Small intestine (tissue), 7 donors: Measurements from ENCODE around the gene TCF20. TPM values are rescaled to one million over a fixed set of nuclear protein-coding genes. Genes with fewer than 3 reads are reported as not detected.

ENCODE experiments used
- DNase-seq, 2 donors: peaks; one replicate each; pipeline versions ENCODE4 v3.0.0 to v3.0.0-alpha.2; 2013
- FAIRE-seq: peaks from 2 replicates; lab custom pipeline; 2012; peaks lifted over from hg19 to GRCh38; lab: Jason Lieb, UNC
- H3K27ac ChIP-seq, 3 donors: one replicate each; pipeline ENCODE4 v1.5.1; 2013; ENCODE audit warnings: low read length in 2 of 3, mild to moderate bottlenecking in 2 of 3, control low read depth in 1 of 3, inconsistent platforms in 1 of 3, low read depth in 1 of 3, moderate library complexity in 1 of 3
- H3K27me3 ChIP-seq, 3 donors: one replicate each; pipeline ENCODE4 v1.6.1; 2013; ENCODE audit warnings: low read length in 3 of 3, inconsistent platforms in 1 of 3; ENCODE audit not compliant: control insufficient read depth in 3 of 3, insufficient read depth in 3 of 3
- H3K36me3 ChIP-seq, 3 donors: one replicate each; pipeline ENCODE4 v1.6.1; 2013; ENCODE audit warnings: low read length in 3 of 3, inconsistent platforms in 1 of 3, low read depth in 1 of 3, mild to moderate bottlenecking in 1 of 3, moderate library complexity in 1 of 3; ENCODE audit not compliant: control insufficient read depth in 3 of 3, insufficient read depth in 2 of 3
- H3K4me1 ChIP-seq, 3 donors: one replicate each; pipeline ENCODE4 v1.6.1; 2013; ENCODE audit warnings: low read length in 2 of 3, inconsistent platforms in 1 of 3, low read depth in 1 of 3, mild to moderate bottlenecking in 1 of 3, moderate library complexity in 1 of 3; ENCODE audit not compliant: control insufficient read depth in 3 of 3, insufficient read depth in 2 of 3
- H3K4me3 ChIP-seq, 3 donors: one replicate each; pipeline ENCODE4 v1.5.1; 2013; ENCODE audit warnings: low read length in 3 of 3, control low read depth in 1 of 3, inconsistent platforms in 1 of 3, low read depth in 1 of 3, mild to moderate bottlenecking in 1 of 3, moderate library complexity in 1 of 3
- H3K9me3 ChIP-seq, 2 donors: one replicate each; pipeline ENCODE4 v1.6.1; 2013; ENCODE audit warnings: low read depth in 1 of 2, low read length in 1 of 2; ENCODE audit not compliant: control insufficient read depth in 2 of 2, insufficient read depth in 1 of 2
- WGBS, 3 donors: extraction: QIAGEN DNeasy Blood & Tissue Kit; methylation state at CpG; one replicate each; pipeline ENCODE4 v1.1.7; 2013; 5-methylcytosine and 5-hydroxymethylcytosine counted together
- polyA plus RNA-seq, 4 donors: library from polyadenylated mRNA; stranded (reverse) in 3 of 4; unstranded in 1 of 4; fragments of 200-250 nt in 3 of 4; fragments of 120-200 nt in 1 of 4; gene quantifications; one replicate each; pipeline versions ENCODE4 v1.2.1 to v1.2.3, GENCODE V29; 2013
- donor health status: healthy with polysubstance abuse.
- donor health status: control.
- donor health status: control.
- donor health status: Bipolar disorder and iron deficiency.
- donor health status: healthy.

Gene TCF20
- polyA plus RNA-seq, 4 donors, result 6.2 to 32.0 (median 13.5) TPM

DNA sequence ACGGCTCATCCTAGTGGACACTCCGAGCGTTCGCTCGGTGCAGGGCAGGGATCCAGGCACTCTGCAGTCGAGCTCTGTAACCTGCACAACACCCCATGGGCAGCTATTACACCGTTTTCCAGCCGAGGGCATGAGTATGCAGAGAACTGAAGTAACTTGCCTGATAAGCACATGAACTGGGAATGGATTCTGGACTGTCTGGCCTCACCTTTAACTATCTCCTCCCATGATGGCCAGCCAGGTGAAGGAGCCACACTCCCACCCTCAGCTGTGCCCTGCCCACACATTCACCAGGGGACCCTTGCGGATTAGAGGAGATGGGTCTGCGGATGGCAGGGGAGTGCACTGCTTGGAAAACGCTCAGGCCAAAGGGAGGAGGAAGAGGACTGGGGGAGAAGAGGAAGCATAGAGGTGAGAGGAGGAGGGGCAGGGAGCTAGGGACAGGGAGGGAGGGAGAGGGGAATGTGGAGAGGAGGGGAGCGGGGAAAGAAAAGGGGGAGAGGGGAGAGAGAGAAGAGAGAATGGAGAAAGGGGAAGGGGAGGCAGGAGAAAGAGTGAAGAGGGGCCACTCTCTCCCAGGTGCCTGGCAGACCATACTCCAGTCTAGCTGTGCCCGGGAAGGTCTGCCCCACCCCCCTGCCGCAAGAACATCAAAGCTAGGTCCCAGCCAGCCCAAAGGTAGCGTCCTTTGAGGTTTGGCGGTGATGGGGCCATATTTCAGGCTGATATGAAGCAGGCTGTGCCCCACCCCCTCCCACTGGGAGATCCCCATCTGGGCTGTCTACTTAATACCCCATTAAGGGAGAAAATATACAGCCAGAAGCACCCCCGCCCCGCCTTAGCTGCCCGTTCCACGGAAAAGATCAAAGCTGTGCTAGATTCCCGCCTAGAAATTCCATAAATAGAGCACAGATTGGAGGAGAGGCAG is 33.2 kb upstream of the TCF20 start:
- H3K9me3 ChIP-seq, result no peaks in the 10 kb centered on the region
- no peak overlapping the region for H3K4me3 ChIP-seq
- 12 to 46% (median 28%) methylated on average over 21 of the region's 21 CpGs for WGBS, 3 donors
- DNase-seq, result peak; percentile 79 to 84
- H3K36me3 ChIP-seq, result no peaks in the 10 kb centered on the region
- peaks cover 4 to 56% (median 10%) of the 10 kb centered on the region in 3 donors for H3K4me1 ChIP-seq
- FAIRE-seq, result no peak
- peak overlapping the region in 2 of 3 donors; percentile 47 to 62 for H3K27ac ChIP-seq
- no peaks in the 10 kb centered on the region for H3K27me3 ChIP-seq

DNA sequence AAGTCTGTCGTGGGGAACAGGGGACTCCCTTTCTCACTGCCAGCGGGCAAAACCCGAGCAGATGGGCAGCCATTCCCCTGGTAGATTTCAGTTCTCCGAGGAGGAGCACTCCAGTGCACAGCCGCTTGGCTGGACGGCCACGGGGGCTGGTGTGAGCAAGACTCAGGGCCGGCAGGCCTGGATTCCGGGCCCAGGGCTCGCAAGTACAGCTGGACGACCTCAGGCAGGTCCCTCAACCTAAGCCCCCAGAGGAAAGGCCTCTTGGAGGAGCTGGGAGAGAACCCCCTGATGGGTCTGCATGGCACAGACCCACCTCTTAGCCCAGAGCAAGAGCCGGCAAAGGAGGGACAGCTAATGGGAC is 31.3 kb upstream of the TCF20 start:
- peaks cover 4 to 56% (median 10%) of the 10 kb centered on the region in 3 donors for H3K4me1 ChIP-seq
- FAIRE-seq (no peak), DNase-seq (no peak)
- no peak overlapping the region for H3K27ac ChIP-seq
- WGBS, 3 donors, result 43 to 73% (median 63%) methylated on average over 12 of the region's 12 CpGs
- H3K9me3 ChIP-seq, result no peaks in the 10 kb centered on the region
- H3K27me3 ChIP-seq, result no peaks in the 10 kb centered on the region
- H3K4me3 ChIP-seq, result no peak overlapping the region
- no peaks in the 10 kb centered on the region for H3K36me3 ChIP-seq

DNA sequence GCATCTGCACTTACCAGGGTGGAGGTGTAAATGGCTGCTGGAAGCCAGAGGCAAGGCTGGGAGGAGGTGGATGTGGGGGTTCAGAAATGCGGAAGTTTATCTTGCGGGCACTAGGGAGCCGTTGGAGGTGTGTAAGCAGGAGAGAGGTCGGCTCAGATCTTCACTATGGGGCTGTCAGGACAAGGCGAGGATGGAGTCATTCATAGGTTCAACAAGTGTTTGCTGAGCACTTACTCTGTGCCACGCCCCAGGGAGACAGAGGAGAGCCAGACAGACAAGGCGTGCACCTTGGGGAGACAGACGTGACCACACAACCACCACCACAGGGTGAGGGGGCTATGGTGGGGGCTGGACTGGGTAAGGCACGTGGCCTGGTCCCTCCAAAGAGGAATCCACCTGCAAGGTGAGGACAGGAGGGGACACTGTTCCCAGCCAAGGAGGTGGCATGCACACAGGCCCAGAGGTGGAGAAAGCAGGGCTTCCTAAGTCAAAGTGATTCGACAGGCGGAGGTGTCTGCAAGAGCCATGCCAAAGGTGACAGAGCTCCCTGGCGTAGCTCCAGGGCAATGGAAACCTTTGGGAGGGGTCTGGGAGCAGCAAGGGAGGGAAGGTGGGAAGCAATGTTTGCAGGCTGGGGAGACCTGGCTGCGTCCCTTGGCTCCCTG is 30.8 kb upstream of the TCF20 start:
- WGBS, 3 donors, result 18 to 54% (median 31%) methylated on average over 13 of the region's 13 CpGs
- FAIRE-seq (no peak), DNase-seq (peak in 1 of 2 donors; percentile 29)
- Histone ChIP-seq H3K27ac (peak overlapping the region in 2 of 3 donors; percentile 38 to 57), H3K27me3 (no peaks in the 10 kb centered on the region), H3K9me3 (no peaks in the 10 kb centered on the region), H3K4me3 (no peak overlapping the region), H3K4me1 (peaks cover 4 to 56% (median 10%) of the 10 kb centered on the region in 3 donors), H3K36me3 (no peaks in the 10 kb centered on the region)

DNA sequence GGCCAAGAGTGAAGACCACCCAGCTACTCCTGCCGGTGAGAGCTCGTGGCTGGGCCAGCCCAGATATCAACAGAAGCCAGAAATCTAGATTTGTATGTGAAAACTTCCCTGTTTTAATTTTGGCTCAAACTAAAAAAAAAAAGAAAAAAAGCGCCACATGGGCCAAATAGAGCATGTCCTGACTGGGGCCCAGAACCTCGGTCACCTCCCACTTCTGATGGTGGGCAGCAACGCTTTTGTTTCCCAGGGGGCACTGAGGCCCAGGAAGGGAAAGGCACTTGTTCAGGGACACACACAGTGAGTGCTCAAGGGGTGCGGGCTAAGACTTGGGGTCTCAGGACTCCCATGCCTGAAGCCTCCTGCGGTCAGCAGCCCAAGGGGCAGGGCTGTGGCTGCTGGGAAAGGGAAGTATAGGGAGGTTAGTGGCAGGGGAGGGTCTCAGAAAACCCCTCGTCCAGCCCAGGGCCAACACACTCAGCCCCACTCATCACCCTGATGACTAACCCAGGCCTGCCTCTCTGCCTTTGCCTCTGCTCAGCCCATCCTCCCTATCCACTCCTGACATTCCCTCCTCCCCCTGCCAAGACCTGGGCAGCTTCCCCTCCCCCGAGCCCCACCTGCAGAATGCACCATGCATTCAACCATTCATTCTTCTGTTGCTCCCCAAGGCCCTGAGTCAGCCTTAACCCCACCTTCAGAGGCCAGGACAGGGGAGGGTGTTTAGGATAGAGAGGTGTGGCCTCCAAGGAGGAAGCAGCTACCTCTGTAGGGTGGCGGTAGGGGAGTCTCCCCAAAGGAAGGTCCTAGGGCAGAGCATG is 30.0 kb upstream of the TCF20 start:
- 18 to 34% (median 27%) methylated on average over 9 to 10 of the region's 10 CpGs for WGBS, 3 donors
- Histone ChIP-seq H3K4me1 (peaks cover 4 to 56% (median 10%) of the 10 kb centered on the region in 3 donors), H3K4me3 (no peak overlapping the region), H3K9me3 (no peaks in the 10 kb centered on the region), H3K27me3 (no peaks in the 10 kb centered on the region), H3K27ac (peak overlapping the region in 1 of 3 donors; percentile 57), H3K36me3 (no peaks in the 10 kb centered on the region)
- no peak for FAIRE-seq
- DNase-seq, result peak; percentile 64 to 77

DNA sequence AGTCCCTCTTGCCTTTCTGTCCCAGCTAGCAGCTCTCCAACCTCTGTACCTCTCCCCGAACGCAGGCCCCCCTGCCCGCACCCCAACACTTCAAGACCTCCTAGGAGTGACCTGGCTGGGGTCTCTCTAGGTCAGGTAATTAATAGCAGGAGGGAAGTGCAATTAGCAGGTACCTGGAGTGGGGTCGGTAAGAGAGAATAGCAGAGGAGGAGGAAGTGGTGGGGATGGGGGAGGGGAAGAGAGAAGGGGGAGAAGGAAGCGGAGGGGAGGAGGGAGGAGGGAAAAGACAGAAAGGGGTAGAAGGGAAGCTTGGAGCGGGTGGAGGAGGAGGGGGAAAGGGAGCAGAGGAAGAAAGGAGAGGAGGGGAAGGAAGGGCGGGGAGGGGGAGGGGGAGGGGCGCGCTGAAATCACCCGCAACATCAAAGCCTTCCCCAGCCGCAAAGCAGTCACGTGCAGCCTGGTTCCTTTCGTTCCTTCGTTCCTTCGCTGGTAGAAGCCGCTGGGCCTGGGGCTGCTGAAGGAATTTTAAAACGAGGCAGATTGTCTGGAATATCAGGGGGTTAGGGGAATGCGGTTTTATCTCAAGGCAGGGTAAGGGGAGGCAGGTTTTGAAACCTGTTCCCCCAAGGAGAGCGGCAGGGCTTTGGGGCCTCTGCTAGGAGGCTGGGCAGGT is 29.3 kb upstream of the TCF20 start:
- no peaks in the 10 kb centered on the region for H3K36me3 ChIP-seq
- H3K4me1 ChIP-seq, result peaks cover 4 to 58% (median 10%) of the 10 kb centered on the region in 3 donors
- H3K27ac ChIP-seq, result peak overlapping the region in 1 of 3 donors; percentile 57
- DNase-seq (peak; percentile 35 to 56), FAIRE-seq (no peak)
- WGBS, 3 donors, result 8 to 12% (median 8%) methylated on average over 18 to 19 of the region's 19 CpGs
- H3K4me3 ChIP-seq, result no peak overlapping the region
- H3K9me3 ChIP-seq, result no peaks in the 10 kb centered on the region
- no peaks in the 10 kb centered on the region for H3K27me3 ChIP-seq

- no peaks in the 10 kb centered on the region for H3K27me3 ChIP-seq
- FAIRE-seq, result no peak
- H3K36me3 ChIP-seq, result no peaks in the 10 kb centered on the region
- DNase-seq, result no peak
- H3K9me3 ChIP-seq, result no peaks in the 10 kb centered on the region
- H3K4me3 ChIP-seq, result no peak overlapping the region
- no peak overlapping the region for H3K27ac ChIP-seq
- WGBS, 3 donors, result 75 to 82% (median 80%) methylated on average over 8 of the region's 8 CpGs
- peaks cover 4 to 58% (median 10%) of the 10 kb centered on the region in 3 donors for H3K4me1 ChIP-seq
Observed at GRCh38 chr22:42298746-42299145, 28.3 kb upstream of the TCF20 start.

DNA sequence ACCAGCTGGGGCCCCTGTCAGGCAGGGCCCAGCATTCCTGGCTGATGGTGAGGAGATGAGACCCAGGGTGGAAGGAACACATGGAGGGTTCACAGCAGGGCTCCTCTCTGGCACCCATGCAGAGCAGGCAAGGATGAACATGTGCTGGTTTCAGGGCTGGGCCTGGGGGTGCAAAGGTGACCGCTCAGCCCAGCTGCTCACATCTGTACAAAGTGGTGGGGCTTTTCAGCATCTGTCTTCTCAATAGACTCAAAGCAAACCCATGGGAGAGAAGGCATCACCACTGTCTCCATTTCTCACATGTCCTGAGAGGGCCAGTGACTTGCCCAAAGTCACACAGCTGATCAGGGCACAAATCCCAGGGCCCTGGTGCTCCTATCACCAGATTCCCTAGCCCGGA is 27.3 kb upstream of the TCF20 start:
- FAIRE-seq (no peak), DNase-seq (no peak)
- Histone ChIP-seq H3K4me3 (no peak overlapping the region), H3K36me3 (no peaks in the 10 kb centered on the region), H3K4me1 (peaks cover 4 to 56% (median 13%) of the 10 kb centered on the region in 3 donors), H3K27me3 (no peaks in the 10 kb centered on the region), H3K9me3 (no peaks in the 10 kb centered on the region), H3K27ac (no peak overlapping the region)
- WGBS, 3 donors, result 57 to 78% (median 74%) methylated on average over 2 of the region's 2 CpGs
